Epithelial cell of esophagus (primary cell): ENCODE data around the gene TSPAN4.

ENCODE experiments used
- DNase-seq: peaks from one replicate; pipeline ENCODE4 v3.0.0; 2010; ENCODE audit warnings: low read depth
- H3K4me3 ChIP-seq: 2 replicates; pipeline ENCODE4 v1.5.1; 2011; ENCODE audit warnings: mild to moderate bottlenecking, low read length, control low read depth
- CTCF ChIP-seq: IDR thresholded peaks from 2 replicates; pipeline ENCODE4 v1.5.1; 2011; ENCODE audit warnings: low read depth, mild to moderate bottlenecking, low read length, control low read depth, inconsistent platforms; ENCODE audit not compliant: insufficient read depth; ENCODE audit errors: missing control alignments

Gene TSPAN4

GRCh38 chr11:875203-875602, 32.6 kb downstream of the TSPAN4 start:
- TF ChIP-seq CTCF = no peak
- H3K4me3 ChIP-seq = no peak overlapping the region
- no peak for DNase-seq

DNA sequence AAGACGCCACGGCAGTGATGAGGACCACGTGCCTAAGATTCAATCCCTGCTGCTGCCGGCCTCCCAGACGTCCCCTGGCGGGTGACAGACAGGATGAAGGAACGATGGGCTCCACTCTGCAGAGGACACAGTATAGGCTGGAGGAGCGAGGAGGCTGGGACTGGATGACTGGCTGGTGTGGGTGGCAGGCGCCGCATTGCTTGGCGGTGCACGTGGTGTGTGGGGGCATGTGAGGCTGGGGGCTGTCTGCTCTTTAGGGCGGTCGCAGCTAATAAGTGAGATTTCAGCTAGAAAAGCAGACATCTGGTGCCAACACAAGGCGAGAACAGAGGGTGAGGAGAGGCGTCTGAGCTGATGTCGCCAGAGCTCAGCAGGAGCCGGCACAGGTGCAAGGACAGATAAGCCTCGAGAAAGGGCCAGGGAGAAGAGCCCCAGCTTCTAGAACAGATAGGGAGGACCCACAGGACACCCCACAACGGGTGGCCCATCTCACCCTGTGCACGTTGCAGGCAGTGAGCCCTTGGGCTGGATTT, 33.2 kb downstream of the TSPAN4 start:
- TF ChIP-seq CTCF = no peak
- H3K4me3 ChIP-seq = no peak overlapping the region
- DNase-seq = no peak

DNA sequence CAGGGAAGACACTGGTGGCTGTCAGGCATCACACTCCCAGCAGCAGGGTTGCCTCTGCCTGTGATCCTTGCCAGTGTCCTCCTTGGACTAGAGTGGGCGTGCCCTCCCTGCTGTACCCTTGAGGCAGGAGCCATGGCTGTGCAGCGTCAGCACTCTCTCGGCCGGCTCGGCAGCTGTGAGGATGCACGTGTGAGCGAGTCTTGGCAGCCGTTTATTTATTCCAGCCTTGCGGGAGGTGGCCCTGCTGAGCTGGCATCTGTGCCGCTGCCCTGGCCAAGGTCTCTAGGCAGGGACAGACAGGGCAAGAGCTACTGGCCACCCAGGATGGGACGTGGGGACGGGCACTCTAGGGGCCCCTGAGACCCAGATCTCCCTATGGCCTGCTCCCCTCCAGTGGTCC, 33.9 kb downstream of the TSPAN4 start:
- no peak for TF ChIP-seq CTCF
- no peak for DNase-seq
- no peak overlapping the region for H3K4me3 ChIP-seq

GRCh38 chr11:877565-877964, 34.9 kb downstream of the TSPAN4 start:
- no peak for TF ChIP-seq CTCF
- DNase-seq = peak; percentile 36
- no peak overlapping the region for H3K4me3 ChIP-seq

GRCh38 chr11:880447-880846, 37.8 kb downstream of the TSPAN4 start:
- H3K4me3 ChIP-seq = no peak overlapping the region
- DNase-seq = no peak
- TF ChIP-seq CTCF = no peak

DNA sequence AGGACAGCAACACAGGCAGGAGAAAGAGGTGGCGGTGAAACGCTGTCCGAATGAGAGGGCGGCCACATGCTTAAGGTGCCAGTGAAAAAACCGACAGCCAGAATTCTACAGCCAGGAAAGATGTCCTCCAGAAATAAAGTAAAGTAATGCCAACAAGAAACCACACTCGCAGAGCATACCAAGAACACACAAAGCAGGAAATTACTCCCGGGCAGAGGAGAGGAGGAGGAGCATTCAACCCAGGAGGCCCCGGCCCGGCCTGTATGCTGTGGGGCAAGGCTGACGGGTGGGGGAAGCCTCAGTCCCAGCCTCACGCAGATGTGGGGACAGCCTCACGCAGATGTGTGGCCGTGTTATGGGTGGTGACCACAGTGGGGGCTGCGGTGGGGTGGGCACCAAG, 39.9 kb downstream of the TSPAN4 start:
- no peak overlapping the region for H3K4me3 ChIP-seq
- no peak for TF ChIP-seq CTCF
- no peak for DNase-seq

DNA sequence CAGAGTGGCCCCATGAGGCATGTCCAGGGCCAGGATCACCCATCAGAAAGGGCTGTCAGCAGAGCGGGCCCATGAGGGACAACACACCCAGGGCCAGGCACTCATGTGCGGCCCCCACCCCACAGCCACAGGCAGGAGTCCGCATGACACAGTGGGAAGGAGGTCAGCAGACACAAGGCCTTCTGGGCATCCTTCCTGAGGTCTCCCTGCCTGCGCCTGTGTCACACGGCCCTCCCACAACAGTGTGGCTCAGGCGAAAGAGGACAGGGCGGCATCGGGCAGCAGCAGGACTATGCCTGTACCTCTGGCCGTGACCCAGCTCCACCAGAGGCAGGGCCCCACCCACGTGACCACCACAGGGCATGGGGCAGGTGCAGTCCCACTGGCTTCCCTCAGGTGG, 40.9 kb downstream of the TSPAN4 start:
- no peak for DNase-seq
- no peak overlapping the region for H3K4me3 ChIP-seq
- no peak for TF ChIP-seq CTCF
